Posterior vena cava (tissue), 2 donors: Measurements from ENCODE around the gene EXOC3L4. TPM values are rescaled to one million over a fixed set of nuclear protein-coding genes. Genes with fewer than 3 reads are reported as not detected.

Experiments
- DNase-seq: peaks from one replicate; pipeline ENCODE4 v3.0.0-alpha.2; 2020; ENCODE audit warnings: low spot score
- intact Hi-C, 2 donors: fragments of 100-400 bp; cut with DNase I; formaldehyde crosslinking; loops; one replicate each; pipeline versions ENCODE4 v1.14.1 to v1.14.2; 2022 to 2023
- total RNA-seq, 2 donors: library from RNA; stranded (reverse); fragmentation: NEBNext Ultra II Directional; extraction: Animal tissue kit (Norgen Biotek cat#: 25700); gene quantifications; one replicate each; pipeline ENCODE4 v1.2.1, GENCODE V29; 2021
- donor health status: DM: yes; HTN: yes; CAD: no.
- donor health status: DM: yes; HTN: yes; CAD: no.

EXOC3L4 gene
- total RNA-seq, 2 donors from 2014 or later = 1.0 to 2.5 TPM

- intact Hi-C loops = no loop called here
- no peak for DNase-seq
Observed at GRCh38 chr14:103087343-103087835, 7.1 kb upstream of the EXOC3L4 start.

GRCh38 chr14:103088921-103089320 is 5.6 kb upstream of the EXOC3L4 start:
- DNase-seq = no peak
- intact Hi-C loops = no loop called here

GRCh38 chr14:103089386-103090335 is 4.9 kb upstream of the EXOC3L4 start:
- no peak for DNase-seq
- intact Hi-C loops = no loop called here

GRCh38 chr14:103090481-103091020 is 4.0 kb upstream of the EXOC3L4 start:
- intact Hi-C loops = no loop called here
- DNase-seq = no peak

GRCh38 chr14:103091041-103091882 is 3.3 kb upstream of the EXOC3L4 start:
- intact Hi-C loops = no loop called here
- DNase-seq = no peak

GRCh38 chr14:103091883-103092222 is 2.7 kb upstream of the EXOC3L4 start:
- intact Hi-C loops = no loop called here
- no peak for DNase-seq

- intact Hi-C loops = no loop called here
- DNase-seq = no peak
Observed at GRCh38 chr14:103093856-103094405, 594 bp upstream of the EXOC3L4 start.

GRCh38 chr14:103095210-103095778 is 769 bp downstream of the EXOC3L4 start:
- intact Hi-C loops = no loop called here
- no peak for DNase-seq

GRCh38 chr14:103096387-103096786 is 1.9 kb downstream of the EXOC3L4 start:
- intact Hi-C loops = no loop called here

GRCh38 chr14:103097244-103097993 is 2.9 kb downstream of the EXOC3L4 start:
- DNase-seq = no peak
- intact Hi-C loops = no loop called here

More at GRCh38 chr14:103096387-103096786, 1.9 kb downstream of the EXOC3L4 start:
- no peak for DNase-seq

- DNase-seq = no peak
- intact Hi-C loops = no loop called here
Observed at GRCh38 chr14:103097994-103098957, 3.8 kb downstream of the EXOC3L4 start.

- DNase-seq = no peak
- intact Hi-C loops = no loop called here
Observed at GRCh38 chr14:103099081-103099732, 4.7 kb downstream of the EXOC3L4 start.

GRCh38 chr14:103099733-103100280 is 5.3 kb downstream of the EXOC3L4 start:
- DNase-seq = no peak
- intact Hi-C loops = loop anchor here in 1 of 2 donors (1.0 kb wide), 1 partner anchor 37 kb away; no protein-coding TSS in a partner anchor

GRCh38 chr14:103100281-103101121 is 6.0 kb downstream of the EXOC3L4 start:
- intact Hi-C loops = loop anchor here in 1 of 2 donors (1.0 kb wide), 1 partner anchor 37 kb away; no protein-coding TSS in a partner anchor

GRCh38 chr14:103101257-103101962 is 6.9 kb downstream of the EXOC3L4 start:
- intact Hi-C loops = no loop called here
- no peak for DNase-seq

More at GRCh38 chr14:103100281-103101121, 6.0 kb downstream of the EXOC3L4 start:
- no peak for DNase-seq
